GM19463 (cell line): Measurements from ENCODE around the gene MCOLN1.
A peak's percentile ranks its signal among the peaks of the same experiment; 100 is the strongest.

Experiments used
- ATAC-seq: cut with Tn5 transposase; IDR thresholded peaks from one replicate; pipeline ENCODE4 v1.9.1; 2021; ENCODE audit warnings: mild to moderate bottlenecking, moderate library complexity; ENCODE audit not compliant: unreplicated experiment

Gene MCOLN1

DNA sequence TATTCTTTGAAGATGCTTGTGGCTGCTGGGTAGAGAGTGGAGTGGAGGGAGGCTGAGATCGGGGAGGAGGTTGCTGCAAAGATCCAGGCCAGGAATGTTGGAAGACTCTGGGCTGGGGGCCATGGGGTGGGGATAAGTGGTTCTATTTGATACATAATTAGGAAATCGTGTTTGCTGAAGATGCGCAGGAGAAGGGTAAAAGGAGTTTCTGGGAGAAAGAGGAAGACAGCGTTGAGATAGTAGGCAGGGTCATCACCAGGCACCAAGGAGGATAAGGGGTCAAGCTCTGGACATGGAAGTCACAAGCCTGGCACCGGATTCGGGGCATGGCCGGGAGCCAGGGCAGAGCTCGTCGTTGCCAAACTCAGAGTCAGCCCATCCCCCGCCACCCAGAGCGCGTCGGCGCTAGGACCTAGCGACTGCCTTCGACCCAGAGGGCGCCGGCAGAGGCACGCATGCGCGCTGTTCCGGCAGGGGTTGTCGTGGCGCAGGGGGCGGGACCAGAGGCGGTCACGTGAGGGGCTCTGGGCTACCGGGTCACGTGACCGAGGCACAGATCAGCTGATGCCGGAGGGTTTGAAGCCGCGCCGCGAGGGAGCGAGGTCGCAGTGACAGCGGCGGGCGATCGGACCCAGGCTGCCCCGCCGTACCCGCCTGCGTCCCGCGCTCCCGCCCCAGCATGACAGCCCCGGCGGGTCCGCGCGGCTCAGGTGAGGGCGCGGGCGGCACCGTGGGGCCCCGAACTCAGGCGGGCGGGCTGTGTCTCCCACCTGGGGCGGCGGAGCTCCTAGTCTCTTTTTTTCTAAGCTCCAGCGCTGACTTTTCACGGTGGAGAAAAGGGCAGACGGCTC lies at the start of gene MCOLN1:
Gene MCOLN1, plus strand, starts transcription at position 553 of the 851 bp plus-strand sequence. Its CDS starts 127 bp downstream, at position 680.
- peak; percentile 95 for ATAC-seq

DNA sequence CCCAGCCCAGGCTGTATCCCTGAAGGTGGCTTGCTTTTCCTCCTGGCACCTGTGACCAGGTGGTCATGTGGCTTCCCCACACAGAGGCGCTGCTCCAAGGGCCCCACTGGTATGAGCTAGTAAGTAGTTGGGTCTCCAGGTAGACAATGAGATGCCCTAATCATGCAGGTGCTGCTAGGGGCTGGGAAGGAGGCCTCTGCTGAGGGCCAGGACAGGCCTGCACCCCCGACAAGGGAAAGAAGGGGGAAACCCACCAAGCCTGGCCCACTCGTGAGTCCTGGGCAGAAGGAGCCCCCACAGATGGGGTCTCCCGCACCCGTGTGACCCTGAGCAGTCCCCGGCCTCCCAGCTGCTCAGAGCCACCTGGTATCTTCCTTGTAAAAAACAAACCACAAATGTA lies 46.8 kb upstream of the MCOLN1 start:
- ATAC-seq, result no peak

DNA sequence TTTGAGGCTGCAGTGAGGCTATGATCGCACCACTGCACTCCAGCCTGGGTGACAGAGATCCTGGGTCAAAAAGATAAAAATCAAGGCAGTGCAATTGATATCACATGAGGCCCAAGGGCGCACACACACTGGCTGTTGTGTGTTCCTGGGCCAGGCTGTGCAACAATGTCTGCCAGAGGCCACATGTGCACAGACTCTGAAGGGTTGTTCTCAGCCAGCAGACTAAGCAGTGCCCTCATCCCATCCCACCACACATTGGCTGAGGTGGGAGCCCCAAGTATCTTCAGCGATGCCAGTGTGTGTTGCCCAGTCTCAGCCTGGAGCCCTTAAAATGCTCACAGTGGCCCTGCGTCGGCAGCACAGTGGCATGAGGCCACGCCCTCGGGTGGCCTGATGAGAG lies 46.2 kb upstream of the MCOLN1 start:
- ATAC-seq, result no peak

- no peak for ATAC-seq
These were observed 45.5 kb upstream of the MCOLN1 start for GRCh38 chr19:7476777-7477494.

- no peak for ATAC-seq
These were observed 44.7 kb upstream of the MCOLN1 start for GRCh38 chr19:7477758-7478157.

GRCh38 chr19:7478173-7478842 lies 44.1 kb upstream of the MCOLN1 start:
- ATAC-seq, result no peak

DNA sequence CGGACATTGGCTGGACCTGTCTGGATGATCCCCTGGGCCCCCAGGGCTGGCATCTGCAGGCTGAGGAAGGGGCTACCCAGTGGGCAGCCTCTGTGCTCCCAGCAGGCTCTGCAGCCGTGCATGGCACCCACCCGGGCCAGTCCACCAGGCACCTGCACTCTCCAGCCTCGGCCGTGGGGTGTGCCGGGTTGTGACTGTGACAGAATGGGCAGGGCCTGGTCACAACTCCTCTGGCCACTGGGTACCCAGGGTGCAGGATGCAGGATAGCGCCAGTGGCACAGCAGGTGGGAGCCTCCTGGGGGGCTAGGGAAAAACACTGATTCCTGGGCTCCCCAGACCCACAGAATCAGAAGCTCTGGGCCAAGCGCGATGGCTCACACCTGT lies 43.6 kb upstream of the MCOLN1 start:
- ATAC-seq, result no peak

DNA sequence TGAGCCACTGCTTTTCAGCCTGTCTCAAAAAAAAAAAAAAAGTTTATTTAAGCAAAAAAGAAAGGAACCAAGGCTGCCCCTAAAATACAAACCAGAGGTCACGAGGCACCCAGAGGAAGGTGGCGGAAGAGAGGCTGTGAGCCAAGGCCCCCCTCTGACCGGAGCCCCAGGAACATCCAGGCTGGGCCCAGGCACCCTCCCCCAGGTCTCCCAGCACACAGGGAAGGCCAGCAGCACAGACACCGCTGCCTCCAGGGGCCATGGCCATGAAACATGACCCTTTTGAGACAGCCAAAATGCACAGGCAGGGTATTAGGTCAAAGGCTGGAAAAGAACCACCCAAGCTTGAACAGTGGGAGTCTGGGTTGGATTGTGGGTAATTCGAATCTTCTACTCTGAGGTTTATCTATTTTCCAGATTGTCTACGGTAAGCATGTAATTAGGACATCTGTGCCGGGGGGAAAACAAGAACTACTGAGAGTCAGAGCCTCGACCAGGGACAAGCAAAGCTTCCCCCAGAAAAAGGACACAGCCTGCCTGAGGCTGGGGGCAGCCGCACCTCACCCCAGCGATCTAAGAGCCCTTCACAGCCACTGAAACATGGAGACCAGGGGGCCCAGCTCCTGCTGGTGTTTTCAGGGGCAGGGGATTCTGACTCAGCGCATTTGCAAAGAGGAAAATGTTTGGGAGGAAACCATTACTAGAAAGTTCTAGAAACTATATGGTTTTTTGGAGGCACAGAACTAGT lies 42.0 kb upstream of the MCOLN1 start:
- ATAC-seq, result no peak

- no peak for ATAC-seq
These were observed 41.5 kb upstream of the MCOLN1 start for GRCh38 chr19:7480970-7481255.

GRCh38 chr19:7482584-7483439 lies 39.6 kb upstream of the MCOLN1 start:
- no peak for ATAC-seq

GRCh38 chr19:7483720-7484201 lies 38.7 kb upstream of the MCOLN1 start:
- ATAC-seq, result no peak

DNA sequence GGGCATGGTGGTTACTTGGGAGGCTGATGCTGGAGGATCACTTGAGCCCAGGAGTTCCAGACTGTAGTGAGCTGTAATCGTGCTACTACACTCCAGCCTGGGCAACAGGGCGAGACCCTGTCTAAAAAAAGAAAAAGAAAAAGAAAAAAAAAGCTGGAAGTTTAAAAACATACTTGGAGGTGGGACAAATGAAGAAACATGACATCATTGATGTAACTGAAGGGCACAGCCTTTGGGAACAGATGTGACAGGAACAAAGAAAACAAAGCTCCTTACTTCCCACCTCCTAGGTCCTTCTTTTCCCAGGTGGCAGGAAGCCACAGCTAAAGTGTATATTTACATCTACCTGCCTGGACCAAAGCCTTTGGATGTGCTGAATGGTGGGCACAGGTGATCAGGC lies 35.5 kb upstream of the MCOLN1 start:
- ATAC-seq, result no peak

GRCh38 chr19:7488736-7489353 lies 33.6 kb upstream of the MCOLN1 start, which contains the start of gene PEX11G:
Gene PEX11G, minus strand, starts transcription at chr19:7489035. Its CDS starts 25 bp downstream, at chr19:7489010.
- peak; percentile 58 for ATAC-seq

- ATAC-seq, result no peak
These were observed 32.8 kb upstream of the MCOLN1 start for GRCh38 chr19:7489609-7490044.

DNA sequence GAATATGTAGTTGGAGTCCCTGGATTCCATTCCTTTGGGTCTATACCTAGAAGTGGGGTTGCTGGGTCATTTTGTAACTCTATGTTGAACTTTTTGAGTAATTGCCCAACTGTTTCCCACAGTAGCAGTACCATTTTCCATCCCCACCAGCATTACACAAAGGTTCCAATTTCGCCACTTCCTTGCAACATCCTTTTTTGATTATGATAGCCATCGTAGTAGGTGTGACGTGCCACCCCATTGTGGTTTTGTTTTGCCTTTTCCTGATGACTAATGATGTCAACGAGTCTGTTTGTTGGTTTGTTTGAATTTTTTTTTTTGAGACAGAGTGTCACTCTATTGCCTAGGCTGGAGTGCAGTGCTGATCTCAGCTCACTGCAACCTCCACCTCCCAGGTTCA lies 30.3 kb upstream of the MCOLN1 start:
- no peak for ATAC-seq

GRCh38 chr19:7492558-7492957 lies 29.9 kb upstream of the MCOLN1 start:
- ATAC-seq, result no peak

DNA sequence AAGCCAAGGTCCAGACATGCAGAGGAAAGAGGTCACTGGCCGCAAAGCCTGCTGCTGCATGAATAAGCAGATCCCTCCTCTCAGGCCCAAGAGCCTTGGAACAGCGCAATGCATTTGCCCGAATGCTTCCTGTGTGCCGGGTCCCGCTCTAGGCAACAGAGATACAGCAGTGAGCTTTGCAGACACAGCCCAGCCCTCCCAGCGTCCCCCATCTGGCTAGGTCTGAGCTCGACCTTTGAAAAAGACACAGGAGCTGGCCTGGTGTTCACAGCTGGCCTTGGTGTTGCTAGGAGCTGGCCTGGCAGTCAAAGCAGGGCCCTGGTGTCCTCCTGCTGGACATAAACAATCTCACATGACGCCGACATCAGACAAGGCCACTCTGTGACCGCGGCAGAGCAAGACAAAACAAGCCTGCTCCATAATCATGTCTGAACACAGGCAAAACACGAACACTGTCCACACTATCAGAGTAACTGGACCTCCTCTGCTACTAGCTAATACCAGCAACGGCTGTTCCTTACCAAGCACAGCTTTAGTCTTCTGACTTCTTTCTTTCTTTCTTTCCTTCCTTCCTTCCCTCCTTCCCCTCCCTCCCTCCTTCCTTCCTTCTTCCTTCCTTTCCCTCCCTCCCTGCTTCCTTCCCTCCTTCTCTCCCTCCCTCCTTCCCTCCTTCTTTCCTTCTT lies 27.9 kb upstream of the MCOLN1 start:
- ATAC-seq, result no peak

GRCh38 chr19:7497292-7497691 lies 25.1 kb upstream of the MCOLN1 start:
- no peak for ATAC-seq
